K562 (cell line): ENCODE results near the gene MEOX1. TPM values are rescaled to one million over a fixed set of nuclear protein-coding genes. Genes with fewer than 3 reads are reported as not detected.

Experiments
- ATAC-seq: fragments of 200-7000 bp; cut with Tn5 transposase; 3 replicates; pipeline ENCODE4 v1.9.1; 2020; ENCODE audit warnings: moderate library complexity
- BruUV-seq: library from RNA; stranded (reverse); fragments of 400-500 nt; replicated peaks from 2 replicates; lab custom pipeline; 2021; lab: Mats Ljungman, UMichigan
- CTCF ChIA-PET: fragments of 300-600 bp; formaldehyde crosslinking; extraction: SDS; loops from one replicate; lab custom pipeline; 2021; ENCODE audit warnings: low intra/inter-chr PET ratio; lab: Yijun Ruan, JAX
- POLR2A ChIA-PET: fragments of 300-600, 350-650 bp; sonication (Branson Sonifier 250); formaldehyde crosslinking; extraction: SDS; loops from one replicate; lab custom pipeline; 2021; ENCODE audit warnings: antibody characterized with exemption, inconsistent platforms; lab: Yijun Ruan, JAX
- DNase-seq, 4 experiments: peaks; one replicate each; pipeline versions ENCODE4 v3.0.0 to v3.0.0-alpha.2; 2011 to 2018; ENCODE audit warnings: low spot score in 3 of 4, mixed read lengths in 3 of 4; ENCODE audit errors: extremely low read depth in 1 of 4
- FAIRE-seq: peaks from 2 replicates; lab custom pipeline; 2011; peaks lifted over from hg19 to GRCh38; lab: Jason Lieb, UNC
- H2AFZ ChIP-seq: 2 replicates; pipeline ENCODE4 v1.6.0; 2011; ENCODE audit warnings: low read depth, low read length, control low read depth, inconsistent platforms
- H3K27ac ChIP-seq: fragments of 200-600 bp; 3 replicates; pipeline ENCODE4 v1.8.0; 2011; ENCODE audit warnings: low read depth, mild to moderate bottlenecking, control low read depth, inconsistent platforms, low read length, moderate library complexity, mixed read lengths; ENCODE audit errors: extremely low read depth
- H3K27me3 ChIP-seq, 2 experiments: fragments of 300-600 bp in 1 of 2; 2 replicates in 1 of 2; 3 replicates in 1 of 2; pipeline versions ENCODE4 v1.6.0 to v1.8.0; 2011; ENCODE audit warnings: inconsistent platforms in 2 of 2, low read length in 2 of 2, mild to moderate bottlenecking in 1 of 2, mixed read lengths in 1 of 2, moderate library complexity in 1 of 2; ENCODE audit not compliant: control insufficient read depth in 2 of 2, insufficient read depth in 2 of 2
- H3K36me3 ChIP-seq: fragments of 300-600 bp; 3 replicates; pipeline ENCODE4 v1.8.0; 2011; ENCODE audit warnings: mild to moderate bottlenecking, low read length, inconsistent platforms; ENCODE audit not compliant: control insufficient read depth, insufficient read depth
- H3K4me1 ChIP-seq, 2 experiments: fragments of 200-600 bp in 1 of 2; replicated peaks in 1 of 2; 2 replicates in 1 of 2; 3 replicates in 1 of 2; pipeline versions ENCODE4 v1.5.1 to v1.8.0; 2011; ENCODE audit warnings: inconsistent platforms in 2 of 2, low read length in 2 of 2, mild to moderate bottlenecking in 1 of 2, mixed read lengths in 1 of 2, moderate library complexity in 1 of 2; ENCODE audit not compliant: control insufficient read depth in 2 of 2, insufficient read depth in 2 of 2
- H3K4me2 ChIP-seq: 2 replicates; pipeline ENCODE4 v1.6.1; 2011; ENCODE audit warnings: low read length, control low read depth, inconsistent platforms, mixed read lengths; ENCODE audit not compliant: insufficient read depth
- H3K4me3 ChIP-seq: fragments of 200-600 bp; sonication (generic), shearing (Covaris generic); 2 replicates; pipeline ENCODE4 v1.5.1; 2016; ENCODE audit warnings: control low read depth, inconsistent platforms
- H3K79me2 ChIP-seq: fragments of 200-600 bp; 3 replicates; pipeline ENCODE4 v1.8.0; 2011; ENCODE audit warnings: low read length, inconsistent platforms; ENCODE audit not compliant: control insufficient read depth, insufficient read depth
- H3K9ac ChIP-seq, 2 experiments: 2 replicates each; pipeline versions ENCODE4 v1.6.0 to v1.6.1; 2011; ENCODE audit warnings: low read depth in 2 of 2, low read length in 2 of 2, control low read depth in 1 of 2, inconsistent platforms in 1 of 2, mild to moderate bottlenecking in 1 of 2, mixed read lengths in 1 of 2; ENCODE audit not compliant: insufficient read depth in 1 of 2
- H3K9me1 ChIP-seq: one replicate; pipeline ENCODE4 v1.6.0; 2011; ENCODE audit warnings: inconsistent platforms, mild to moderate bottlenecking, low read length, moderate library complexity; ENCODE audit not compliant: control insufficient read depth, insufficient read depth
- H3K9me3 ChIP-seq: replicated peaks from 2 replicates; pipeline ENCODE4 v1.5.1; 2011; ENCODE audit warnings: low read depth, low read length, inconsistent platforms; ENCODE audit not compliant: control insufficient read depth, insufficient read depth
- H4K20me1 ChIP-seq: replicated peaks from 2 replicates; pipeline ENCODE4 v1.6.1; 2011; ENCODE audit warnings: low read length, inconsistent platforms, mixed read lengths; ENCODE audit not compliant: control insufficient read depth, insufficient read depth
- ATF2 ChIP-seq: sonication (generic); formaldehyde crosslinking; IDR thresholded peaks from 2 replicates; pipeline ENCODE4 v1.8.1; 2022; ENCODE audit warnings: missing genetic modification reagents
- E2F4 ChIP-seq: sonication (generic); formaldehyde crosslinking; IDR thresholded peaks from 2 replicates; pipeline ENCODE4 v1.8.0; 2022; ENCODE audit warnings: mild to moderate bottlenecking, low read depth, missing genetic modification reagents
- EP300 ChIP-seq: IDR thresholded peaks from 2 replicates; pipeline ENCODE4 v1.6.1; 2012; ENCODE audit warnings: low read length, improper control_type of control experiment
- ETV6 ChIP-seq, 3 experiments: fragments of 150-350 bp in 1 of 3; sonication (generic) in 1 of 3; formaldehyde crosslinking in 1 of 3; IDR thresholded peaks; 2 replicates each; pipeline versions ENCODE4 v1.6.1 to v1.8.0; 2014 to 2022; ENCODE audit warnings: borderline replicate concordance in 2 of 3, low read depth in 2 of 3, antibody characterized with exemption in 1 of 3, low read length in 1 of 3, mild to moderate bottlenecking in 1 of 3, missing genetic modification reagents in 1 of 3
- EWSR1 ChIP-seq: fragments of 450-650 bp; IDR thresholded peaks from 2 replicates; pipeline ENCODE4 v1.6.1; 2018; ENCODE audit warnings: borderline replicate concordance, mild to moderate bottlenecking, low read depth, moderate library complexity; ENCODE audit not compliant: partially characterized antibody
- FOSL1 ChIP-seq: fragments of 200-800 bp; sonication (Bioruptor generic); conservative IDR thresholded peaks from 2 replicates; pipeline ENCODE4 v1.6.1; 2016; ENCODE audit warnings: missing genetic modification characterization, missing compliant biosample characterization
- FOXA3 ChIP-seq, 2 experiments: fragments of 450-650 bp in 1 of 2; sonication (generic) in 1 of 2; formaldehyde crosslinking; IDR thresholded peaks in 1 of 2; conservative IDR thresholded peaks in 1 of 2; 2 replicates each; pipeline versions ENCODE4 v1.4.0 to v1.8.0; 2020 to 2022; ENCODE audit warnings: mild to moderate bottlenecking in 2 of 2, missing genetic modification reagents in 1 of 2
- FOXP1 ChIP-seq: sonication (generic); formaldehyde crosslinking; IDR thresholded peaks from 2 replicates; pipeline ENCODE4 v1.8.0; 2022; ENCODE audit warnings: mild to moderate bottlenecking, missing genetic modification reagents
- HMBOX1 ChIP-seq: sonication (generic); IDR thresholded peaks from 2 replicates; pipeline ENCODE4 v1.6.1; 2016
- MTA3 ChIP-seq: fragments of 450-650 bp; formaldehyde crosslinking; IDR thresholded peaks from 2 replicates; pipeline ENCODE4 v1.6.1; 2017; ENCODE audit warnings: mild to moderate bottlenecking, borderline replicate concordance
- SMARCA4 ChIP-seq: fragments of 450-650 bp; IDR thresholded peaks from 2 replicates; pipeline ENCODE4 v1.6.1; 2016
- STAT5B ChIP-seq: fragments of 250-450 bp; sonication (Bioruptor Pico); IDR thresholded peaks from 2 replicates; pipeline ENCODE4 v1.8.0; 2021; ENCODE audit warnings: mild to moderate bottlenecking, inconsistent platforms
- TCF7L2 ChIP-seq: fragments of 150-350 bp; IDR thresholded peaks from 2 replicates; pipeline ENCODE4 v1.6.1; 2016; ENCODE audit warnings: low read depth, mild to moderate bottlenecking, low read length, moderate library complexity
- WHSC1 ChIP-seq: IDR thresholded peaks from one replicate; pipeline ENCODE4 v1.6.1; 2012; ENCODE audit warnings: low read length, control low read depth, inconsistent platforms
- ZNF551 ChIP-seq: fragments of 250-450 bp; sonication (Bioruptor Pico); IDR thresholded peaks from 2 replicates; pipeline ENCODE4 v1.5.0; 2021; ENCODE audit warnings: mild to moderate bottlenecking, moderate library complexity
- WGBS: fragments of 100-300 bp; shearing (Covaris generic); methylation state at CpG from one replicate; pipeline ENCODE4 v1.1.6; 2016; ENCODE audit warnings: low coverage, mixed read lengths; ENCODE audit not compliant: insufficient coverage; ENCODE audit errors: missing lambda C conversion rate; 5-methylcytosine and 5-hydroxymethylcytosine counted together
- in situ Hi-C: fragments of 300-500 bp; cut with MboI; formaldehyde crosslinking; loops from 4 replicates; pipeline ENCODE4 v1.15.0; 2018; ENCODE audit warnings: inconsistent platforms, mixed read lengths
- intact Hi-C: fragments of 100-400 bp; cut with micrococcal nuclease; formaldehyde crosslinking; loops from 2 replicates; pipeline ENCODE4 v1.14.2; 2022
- polyA plus RNA-seq, 8 experiments: library from polyadenylated mRNA; depleted of rRNA in 4 of 8; stranded (reverse) in 5 of 8; unstranded in 3 of 8; fragments of >200 nt; fragmentation: Nextera tagmentation in 2 of 8; fragmentation: Illumina TruSeq in 1 of 8; extraction: Ambion mirVana in 2 of 8; extraction: Trizol in 1 of 8; gene quantifications; 2 replicates each; pipeline versions ENCODE4 v1.2.1 to v1.2.3, GENCODE V29; 2011 to 2014; ENCODE audit warnings: inconsistent platforms in 1 of 8, missing spikeins in 1 of 8
- total RNA-seq, 7 experiments: library from RNA; depleted of rRNA in 6 of 7; stranded (reverse); fragments of >200 nt in 6 of 7; fragmentation: Illumina TruSeq in 2 of 7; extraction: Trizol in 2 of 7; gene quantifications; 2 replicates each; pipeline versions ENCODE4 v1.2.1 to v1.2.3, GENCODE V29; 2011 to 2021; ENCODE audit warnings: low replicate concordance in 1 of 7
- TF ChIP-seq, protein P1 (sequence below): conservative IDR thresholded peaks from 2 replicates; pipeline ENCODE4 v1.6.1; 2011; ENCODE audit warnings: low read depth, mild to moderate bottlenecking, low read length; ENCODE audit not compliant: control insufficient read depth
- TF ChIP-seq, protein P2 (sequence below): fragments of 450-650 bp; formaldehyde crosslinking; IDR thresholded peaks from 2 replicates; pipeline ENCODE4 v1.4.0; 2020; ENCODE audit warnings: mild to moderate bottlenecking, moderate library complexity

MEOX1 gene
- total and polyA plus RNA-seq, 9 of the 15 experiments (the other 6 are each of a cell fraction or from before 2014, with no cell fraction given): not detected

DNA sequence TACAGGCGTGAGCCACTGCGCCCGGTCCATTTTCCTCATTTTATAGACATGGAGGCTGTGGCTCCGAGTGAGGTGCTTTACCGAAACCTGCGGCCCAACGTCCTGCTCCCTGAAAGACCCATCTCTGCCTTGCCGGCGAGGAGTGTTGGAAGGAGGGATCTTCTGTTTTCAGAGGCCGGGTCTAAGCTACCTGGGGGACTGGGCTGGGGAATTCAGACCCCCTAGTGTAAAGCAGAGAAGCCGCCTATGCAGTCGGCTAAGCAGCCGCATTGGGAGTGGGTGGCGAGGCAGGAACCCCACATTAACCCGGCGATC lies 16.3 kb downstream of the MEOX1 start:
- Histone ChIP-seq H3K4me2 (no peak overlapping the region), H3K27me3 (peaks cover 36 to 82% of the 10 kb centered on the region in 2 experiments), H3K9me3 (no peaks in the 10 kb centered on the region), H3K4me3 (no peak overlapping the region), H3K4me1 (peaks cover 0 to 7% of the 10 kb centered on the region in 2 experiments; a peak in 1 of 5 replicates), H3K36me3 (no peaks in the 10 kb centered on the region), H3K9me1 (peaks cover 7% of the 10 kb centered on the region), H3K9ac (no peak overlapping the region), H3K79me2 (no peaks in the 10 kb centered on the region), H4K20me1 (no peaks in the 10 kb centered on the region; the same call in 1 of the 2 replicates), H3K27ac (no peak overlapping the region), H2AFZ (no peak overlapping the region)
- no peak for DNase-seq
- 39% methylated on average over 16 of the region's 16 CpGs for WGBS
- intact Hi-C loops: no loop called here
- in situ Hi-C loops: no loop called here
- no TSS peak for BruUV-seq
- ChIA-PET CTCF (no interaction called here), POLR2A (no interaction called here)
- FAIRE-seq: no peak
- ATAC-seq: no peak
- TF ChIP-seq ZNF551 (CRISPR knock-in tag) (no peak), SMARCA4 (no peak), FOXP1 (CRISPR knock-in tag) (no peak), MTA3 (no peak), ATF2 (CRISPR knock-in tag) (no peak), STAT5B (CRISPR knock-in tag) (no peak), ETV6 (IDR thresholded peaks at IDR 0.05; ENCODE audit: borderline replicate concordance in 1 of 2, low read depth in 2 of 2, low read length in 1 of 2) (no peak), ETV6 (CRISPR knock-in tag; IDR thresholded peaks at IDR 0.05; ENCODE audit: borderline replicate concordance) (no peak), E2F4 (CRISPR knock-in tag) (no peak), EP300 (no peak), HMBOX1 (no peak), TCF7L2 (no peak), EWSR1 (no peak), FOXA3 (CRISPR knock-in tag; conservative IDR thresholded peaks at IDR 0.05 in 1 of 2, IDR thresholded peaks at IDR 0.05 in 1 of 2) (no peak), FOSL1 (no peak), WHSC1 (no peak)
- TF ChIP-seq, protein P1, sequence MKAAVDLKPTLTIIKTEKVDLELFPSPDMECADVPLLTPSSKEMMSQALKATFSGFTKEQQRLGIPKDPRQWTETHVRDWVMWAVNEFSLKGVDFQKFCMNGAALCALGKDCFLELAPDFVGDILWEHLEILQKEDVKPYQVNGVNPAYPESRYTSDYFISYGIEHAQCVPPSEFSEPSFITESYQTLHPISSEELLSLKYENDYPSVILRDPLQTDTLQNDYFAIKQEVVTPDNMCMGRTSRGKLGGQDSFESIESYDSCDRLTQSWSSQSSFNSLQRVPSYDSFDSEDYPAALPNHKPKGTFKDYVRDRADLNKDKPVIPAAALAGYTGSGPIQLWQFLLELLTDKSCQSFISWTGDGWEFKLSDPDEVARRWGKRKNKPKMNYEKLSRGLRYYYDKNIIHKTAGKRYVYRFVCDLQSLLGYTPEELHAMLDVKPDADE: no peak
- TF ChIP-seq, protein P2, sequence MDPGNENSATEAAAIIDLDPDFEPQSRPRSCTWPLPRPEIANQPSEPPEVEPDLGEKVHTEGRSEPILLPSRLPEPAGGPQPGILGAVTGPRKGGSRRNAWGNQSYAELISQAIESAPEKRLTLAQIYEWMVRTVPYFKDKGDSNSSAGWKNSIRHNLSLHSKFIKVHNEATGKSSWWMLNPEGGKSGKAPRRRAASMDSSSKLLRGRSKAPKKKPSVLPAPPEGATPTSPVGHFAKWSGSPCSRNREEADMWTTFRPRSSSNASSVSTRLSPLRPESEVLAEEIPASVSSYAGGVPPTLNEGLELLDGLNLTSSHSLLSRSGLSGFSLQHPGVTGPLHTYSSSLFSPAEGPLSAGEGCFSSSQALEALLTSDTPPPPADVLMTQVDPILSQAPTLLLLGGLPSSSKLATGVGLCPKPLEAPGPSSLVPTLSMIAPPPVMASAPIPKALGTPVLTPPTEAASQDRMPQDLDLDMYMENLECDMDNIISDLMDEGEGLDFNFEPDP (CRISPR knock-in tag): no peak
